Nephron progenitor cell (in vitro differentiated cells): ENCODE data around the gene TUBB3.
A peak's percentile ranks its signal among the peaks of the same experiment; 100 is the strongest.

Experiments
- DNase-seq: peaks from one replicate; pipeline ENCODE4 v3.0.0; 2021
- H3K27ac Mint-ChIP-seq: 2 replicates; pipeline ENCODE4 v1.8.0; 2021; ENCODE audit warnings: mild to moderate bottlenecking, moderate library complexity, mixed read lengths
- H3K27me3 Mint-ChIP-seq: 2 replicates; pipeline ENCODE4 v1.8.0; 2021; ENCODE audit warnings: mild to moderate bottlenecking, low read depth, mixed read lengths; ENCODE audit not compliant: poor library complexity
- H3K36me3 Mint-ChIP-seq: 2 replicates; pipeline ENCODE4 v1.8.0; 2021; ENCODE audit warnings: low read depth, mixed read lengths
- H3K4me1 Mint-ChIP-seq: 2 replicates; pipeline ENCODE4 v1.8.0; 2021; ENCODE audit warnings: mixed read lengths
- H3K4me3 Mint-ChIP-seq: 2 replicates; pipeline ENCODE4 v1.8.0; 2021; ENCODE audit warnings: mild to moderate bottlenecking, moderate library complexity, mixed read lengths
- H3K9me3 Mint-ChIP-seq: 2 replicates; pipeline ENCODE4 v1.8.0; 2021; ENCODE audit warnings: mild to moderate bottlenecking, moderate library complexity, mixed read lengths
- TF ChIP-seq, protein P1 (sequence below): fragments of 200-600 bp; sonication (generic); IDR thresholded peaks from 2 replicates; pipeline ENCODE4 v1.5.0; 2021; ENCODE audit warnings: antibody characterized with exemption

The TUBB3 gene

DNA sequence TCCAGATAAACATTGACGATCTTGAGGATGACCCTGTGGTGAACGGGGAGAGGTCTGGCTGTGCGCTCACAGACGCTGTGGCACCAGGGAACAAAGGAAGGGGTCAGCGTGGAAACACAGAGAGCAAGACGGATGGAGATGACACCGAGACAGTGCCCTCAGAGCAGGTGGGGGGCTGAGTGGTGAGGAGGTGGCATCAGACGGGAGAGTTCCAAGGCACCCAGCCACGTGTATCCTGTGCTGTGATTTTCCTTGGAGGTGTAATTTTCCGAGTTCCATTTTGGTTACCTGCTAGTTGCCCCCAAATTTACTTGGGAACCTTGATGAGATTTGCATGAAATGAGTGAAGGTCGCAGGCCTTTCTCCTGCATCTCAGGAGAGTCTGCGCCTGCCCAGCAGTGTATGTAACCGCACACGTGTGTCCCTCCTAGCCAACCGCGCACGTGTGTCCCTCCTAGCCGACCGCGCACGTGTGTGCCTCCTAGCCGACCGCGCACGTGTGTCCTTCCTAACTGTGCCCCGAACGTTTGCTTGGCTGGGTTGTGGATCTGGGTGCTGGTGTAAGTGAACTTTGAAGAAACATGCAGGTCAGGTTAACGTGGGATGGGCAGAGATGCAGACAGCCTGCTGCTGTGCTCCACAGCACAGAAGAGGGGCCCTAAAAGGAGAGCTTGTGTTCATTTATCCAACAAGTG is 39.6 kb upstream of the TUBB3 start:
- DNase-seq: no peak
- no peak overlapping the region for H3K4me3 Mint-ChIP-seq
- TF ChIP-seq, protein P1, sequence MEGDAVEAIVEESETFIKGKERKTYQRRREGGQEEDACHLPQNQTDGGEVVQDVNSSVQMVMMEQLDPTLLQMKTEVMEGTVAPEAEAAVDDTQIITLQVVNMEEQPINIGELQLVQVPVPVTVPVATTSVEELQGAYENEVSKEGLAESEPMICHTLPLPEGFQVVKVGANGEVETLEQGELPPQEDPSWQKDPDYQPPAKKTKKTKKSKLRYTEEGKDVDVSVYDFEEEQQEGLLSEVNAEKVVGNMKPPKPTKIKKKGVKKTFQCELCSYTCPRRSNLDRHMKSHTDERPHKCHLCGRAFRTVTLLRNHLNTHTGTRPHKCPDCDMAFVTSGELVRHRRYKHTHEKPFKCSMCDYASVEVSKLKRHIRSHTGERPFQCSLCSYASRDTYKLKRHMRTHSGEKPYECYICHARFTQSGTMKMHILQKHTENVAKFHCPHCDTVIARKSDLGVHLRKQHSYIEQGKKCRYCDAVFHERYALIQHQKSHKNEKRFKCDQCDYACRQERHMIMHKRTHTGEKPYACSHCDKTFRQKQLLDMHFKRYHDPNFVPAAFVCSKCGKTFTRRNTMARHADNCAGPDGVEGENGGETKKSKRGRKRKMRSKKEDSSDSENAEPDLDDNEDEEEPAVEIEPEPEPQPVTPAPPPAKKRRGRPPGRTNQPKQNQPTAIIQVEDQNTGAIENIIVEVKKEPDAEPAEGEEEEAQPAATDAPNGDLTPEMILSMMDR: no peak
- H3K36me3 Mint-ChIP-seq: peaks cover 61% of the 10 kb centered on the region
- no peaks in the 10 kb centered on the region for H3K27me3 Mint-ChIP-seq
- H3K9me3 Mint-ChIP-seq: no peaks in the 10 kb centered on the region
- no peaks in the 10 kb centered on the region for H3K4me1 Mint-ChIP-seq
- peak overlapping the region; percentile 77 for H3K27ac Mint-ChIP-seq

DNA sequence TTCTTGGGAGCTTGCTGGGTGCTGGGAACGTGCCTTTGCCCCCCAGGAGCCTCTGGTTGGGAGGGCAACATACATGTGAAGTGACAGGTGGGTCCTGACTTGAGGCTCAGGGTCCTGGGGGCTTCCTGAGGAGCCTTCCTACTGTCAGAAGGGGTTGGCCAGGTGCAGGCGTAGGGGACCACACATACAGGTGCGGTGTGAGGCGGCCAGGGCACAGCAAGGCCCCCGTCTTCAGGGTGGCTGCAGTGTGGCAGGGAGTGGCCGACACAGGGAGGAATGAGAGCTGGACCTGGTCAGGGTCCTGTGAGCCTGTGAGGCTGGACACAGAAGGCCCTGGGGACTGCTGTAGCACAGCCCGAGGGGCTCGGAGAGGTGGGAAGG is 39.1 kb upstream of the TUBB3 start:
- Mint-ChIP-seq H3K9me3 (no peaks in the 10 kb centered on the region), H3K27ac (peak overlapping the region; percentile 77), H3K36me3 (peaks cover 57% of the 10 kb centered on the region), H3K27me3 (no peaks in the 10 kb centered on the region), H3K4me3 (no peak overlapping the region), H3K4me1 (no peaks in the 10 kb centered on the region)
- no peak for DNase-seq
- TF ChIP-seq, protein P1: no peak

DNA sequence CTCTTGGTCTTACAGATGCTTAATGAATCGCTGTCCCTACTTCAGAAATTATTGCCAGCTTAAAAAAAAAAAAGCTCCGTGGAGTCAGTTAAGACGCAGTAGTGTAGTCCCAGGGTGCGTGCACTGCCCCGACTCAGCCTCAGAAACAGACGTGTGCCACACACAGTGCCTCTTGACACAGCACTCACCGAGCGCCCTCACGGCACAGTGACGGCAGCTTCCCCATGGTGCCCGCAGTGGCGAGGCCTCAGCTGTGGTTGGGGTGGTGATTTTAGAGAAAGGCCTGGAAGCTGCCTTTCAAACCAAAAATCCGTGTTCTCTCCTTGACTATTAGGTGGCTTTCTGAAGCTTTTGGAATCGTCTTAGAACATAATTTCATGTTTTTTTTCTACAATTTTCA is 35.9 kb upstream of the TUBB3 start:
- DNase-seq: no peak
- Mint-ChIP-seq H3K27me3 (no peaks in the 10 kb centered on the region), H3K27ac (no peak overlapping the region), H3K4me1 (no peaks in the 10 kb centered on the region), H3K4me3 (no peak overlapping the region), H3K36me3 (peaks cover 60% of the 10 kb centered on the region), H3K9me3 (no peaks in the 10 kb centered on the region)
- TF ChIP-seq, protein P1: no peak

GRCh38 chr16:89890200-89890599 is 32.9 kb upstream of the TUBB3 start:
- H3K27me3 Mint-ChIP-seq: no peaks in the 10 kb centered on the region
- H3K4me3 Mint-ChIP-seq: no peak overlapping the region
- H3K27ac Mint-ChIP-seq: no peak overlapping the region
- DNase-seq: no peak
- H3K9me3 Mint-ChIP-seq: no peaks in the 10 kb centered on the region
- H3K36me3 Mint-ChIP-seq: peaks cover 43% of the 10 kb centered on the region
- no peaks in the 10 kb centered on the region for H3K4me1 Mint-ChIP-seq
- TF ChIP-seq, protein P1: no peak

GRCh38 chr16:89890886-89891657 is 32.1 kb upstream of the TUBB3 start:
- Mint-ChIP-seq H3K4me1 (no peaks in the 10 kb centered on the region), H3K4me3 (no peak overlapping the region), H3K27ac (no peak overlapping the region), H3K27me3 (no peaks in the 10 kb centered on the region), H3K9me3 (no peaks in the 10 kb centered on the region), H3K36me3 (peaks cover 42% of the 10 kb centered on the region)
- DNase-seq: no peak
- TF ChIP-seq, protein P1: no peak
